OCI-LY1 (cell line): ENCODE measurements around the gene FADS2.

Experiments
- H2AFZ ChIP-seq: fragments of 200-600 bp; sonication (generic), shearing (Covaris generic); 2 replicates; pipeline ENCODE4 v1.6.0; 2014; ENCODE audit warnings: antibody characterized with exemption, mild to moderate bottlenecking, low read length
- H3F3A ChIP-seq: fragments of 200-600 bp; sonication (generic), shearing (Covaris generic); 2 replicates; pipeline ENCODE4 v1.6.0; 2014; ENCODE audit warnings: mild to moderate bottlenecking, antibody characterized with exemption, low read length, moderate library complexity; ENCODE audit not compliant: insufficient read depth
- H3K27ac ChIP-seq: fragments of 200-600 bp; sonication (generic); 2 replicates; pipeline ENCODE4 v1.5.1; 2014; ENCODE audit warnings: low read length, mixed run types, mild to moderate bottlenecking, low read depth; ENCODE audit not compliant: poor library complexity, severe bottlenecking
- H3K27me3 ChIP-seq: fragments of 200-600 bp; sonication (generic); 2 replicates; pipeline ENCODE4 v1.6.0; 2014; ENCODE audit warnings: antibody characterized with exemption, mild to moderate bottlenecking, low read length, moderate library complexity; ENCODE audit not compliant: insufficient read depth
- H3K36me3 ChIP-seq: fragments of 200-600 bp; sonication (generic); 2 replicates; pipeline ENCODE4 v1.6.1; 2014; ENCODE audit warnings: mild to moderate bottlenecking, antibody characterized with exemption, low read length, moderate library complexity, mixed read lengths; ENCODE audit not compliant: insufficient read depth
- H3K4me1 ChIP-seq: fragments of 200-600 bp; sonication (generic); 2 replicates; pipeline ENCODE4 v1.5.1; 2014; ENCODE audit warnings: mild to moderate bottlenecking, low read length, moderate library complexity; ENCODE audit not compliant: insufficient read depth, severe bottlenecking
- H3K4me2 ChIP-seq: fragments of 200-600 bp; sonication (generic), shearing (Covaris generic); 2 replicates; pipeline ENCODE4 v1.6.1; 2014; ENCODE audit warnings: low read length
- H3K4me3 ChIP-seq: fragments of 200-600 bp; sonication (generic); 2 replicates; pipeline ENCODE4 v1.5.1; 2014; ENCODE audit warnings: low read length, low read depth, mild to moderate bottlenecking, mixed read lengths; ENCODE audit not compliant: poor library complexity, severe bottlenecking
- H3K79me2 ChIP-seq: fragments of 200-600 bp; shearing (Covaris generic); 2 replicates; pipeline ENCODE4 v1.6.1; 2016; ENCODE audit warnings: mixed run types, low read length, mixed read lengths; ENCODE audit not compliant: insufficient read depth
- H3K9ac ChIP-seq: fragments of 200-600 bp; sonication (generic), shearing (Covaris generic); 2 replicates; pipeline ENCODE4 v1.6.1; 2014; ENCODE audit warnings: mild to moderate bottlenecking, low read length, mixed read lengths
- H3K9me2 ChIP-seq: fragments of 200-600 bp; sonication (generic), shearing (Covaris generic); 2 replicates; pipeline ENCODE4 v1.6.1; 2014; ENCODE audit warnings: low read depth, mild to moderate bottlenecking, low read length, mixed read lengths
- H3K9me3 ChIP-seq: fragments of 200-600 bp; shearing (Covaris generic); 2 replicates; pipeline ENCODE4 v1.6.1; 2014; ENCODE audit warnings: low read length, mixed read lengths
- H4K20me1 ChIP-seq: fragments of 200-600 bp; sonication (generic), shearing (Covaris generic); 2 replicates; pipeline ENCODE4 v1.6.0; 2016; ENCODE audit warnings: mild to moderate bottlenecking, low read length; ENCODE audit not compliant: insufficient read depth
- EZH2 ChIP-seq: fragments of 200-600 bp; sonication (generic), shearing (Covaris generic); IDR thresholded peaks from 2 replicates; pipeline ENCODE4 v1.8.0; 2017; ENCODE audit warnings: borderline replicate concordance, mixed run types, mild to moderate bottlenecking, antibody characterized with exemption, low read length, moderate library complexity, mixed read lengths
- TF ChIP-seq, protein P1 (sequence below): fragments of 200-600 bp; sonication (generic), shearing (Covaris generic); IDR thresholded peaks from 2 replicates; pipeline ENCODE4 v1.5.1; 2017; ENCODE audit warnings: mild to moderate bottlenecking, antibody characterized with exemption, low read length, moderate library complexity, mixed read lengths

Gene FADS2

GRCh38 chr11:61811831-61812230, 16.3 kb upstream of the FADS2 start:
- Histone ChIP-seq H3K4me1 (peaks cover 19% of the 10 kb centered on the region), H2AFZ (no peak overlapping the region), H3K36me3 (peaks cover 40% of the 10 kb centered on the region), H3K27ac (no peak overlapping the region), H3K4me2 (no peak overlapping the region), H3K9me3 (no peaks in the 10 kb centered on the region), H3F3A (no peaks in the 10 kb centered on the region), H4K20me1 (no peaks in the 10 kb centered on the region), H3K9me2 (no peaks in the 10 kb centered on the region), H3K27me3 (no peaks in the 10 kb centered on the region), H3K4me3 (no peak overlapping the region), H3K79me2 (no peaks in the 10 kb centered on the region), H3K9ac (no peak overlapping the region)
- TF ChIP-seq, protein P1, sequence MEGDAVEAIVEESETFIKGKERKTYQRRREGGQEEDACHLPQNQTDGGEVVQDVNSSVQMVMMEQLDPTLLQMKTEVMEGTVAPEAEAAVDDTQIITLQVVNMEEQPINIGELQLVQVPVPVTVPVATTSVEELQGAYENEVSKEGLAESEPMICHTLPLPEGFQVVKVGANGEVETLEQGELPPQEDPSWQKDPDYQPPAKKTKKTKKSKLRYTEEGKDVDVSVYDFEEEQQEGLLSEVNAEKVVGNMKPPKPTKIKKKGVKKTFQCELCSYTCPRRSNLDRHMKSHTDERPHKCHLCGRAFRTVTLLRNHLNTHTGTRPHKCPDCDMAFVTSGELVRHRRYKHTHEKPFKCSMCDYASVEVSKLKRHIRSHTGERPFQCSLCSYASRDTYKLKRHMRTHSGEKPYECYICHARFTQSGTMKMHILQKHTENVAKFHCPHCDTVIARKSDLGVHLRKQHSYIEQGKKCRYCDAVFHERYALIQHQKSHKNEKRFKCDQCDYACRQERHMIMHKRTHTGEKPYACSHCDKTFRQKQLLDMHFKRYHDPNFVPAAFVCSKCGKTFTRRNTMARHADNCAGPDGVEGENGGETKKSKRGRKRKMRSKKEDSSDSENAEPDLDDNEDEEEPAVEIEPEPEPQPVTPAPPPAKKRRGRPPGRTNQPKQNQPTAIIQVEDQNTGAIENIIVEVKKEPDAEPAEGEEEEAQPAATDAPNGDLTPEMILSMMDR: no peak
- no peak for TF ChIP-seq EZH2

- Histone ChIP-seq H3K79me2 (no peaks in the 10 kb centered on the region), H3F3A (no peaks in the 10 kb centered on the region), H3K27ac (no peak overlapping the region), H3K4me2 (no peak overlapping the region), H3K4me1 (peaks cover 19% of the 10 kb centered on the region), H3K9ac (no peak overlapping the region), H3K27me3 (no peaks in the 10 kb centered on the region), H3K36me3 (peaks cover 38% of the 10 kb centered on the region), H3K9me2 (no peaks in the 10 kb centered on the region), H2AFZ (no peak overlapping the region), H3K4me3 (no peak overlapping the region), H4K20me1 (no peaks in the 10 kb centered on the region), H3K9me3 (no peaks in the 10 kb centered on the region)
- TF ChIP-seq, protein P1: no peak
- TF ChIP-seq EZH2: no peak
Measured at GRCh38 chr11:61812736-61813411, 15.2 kb upstream of the FADS2 start.

DNA sequence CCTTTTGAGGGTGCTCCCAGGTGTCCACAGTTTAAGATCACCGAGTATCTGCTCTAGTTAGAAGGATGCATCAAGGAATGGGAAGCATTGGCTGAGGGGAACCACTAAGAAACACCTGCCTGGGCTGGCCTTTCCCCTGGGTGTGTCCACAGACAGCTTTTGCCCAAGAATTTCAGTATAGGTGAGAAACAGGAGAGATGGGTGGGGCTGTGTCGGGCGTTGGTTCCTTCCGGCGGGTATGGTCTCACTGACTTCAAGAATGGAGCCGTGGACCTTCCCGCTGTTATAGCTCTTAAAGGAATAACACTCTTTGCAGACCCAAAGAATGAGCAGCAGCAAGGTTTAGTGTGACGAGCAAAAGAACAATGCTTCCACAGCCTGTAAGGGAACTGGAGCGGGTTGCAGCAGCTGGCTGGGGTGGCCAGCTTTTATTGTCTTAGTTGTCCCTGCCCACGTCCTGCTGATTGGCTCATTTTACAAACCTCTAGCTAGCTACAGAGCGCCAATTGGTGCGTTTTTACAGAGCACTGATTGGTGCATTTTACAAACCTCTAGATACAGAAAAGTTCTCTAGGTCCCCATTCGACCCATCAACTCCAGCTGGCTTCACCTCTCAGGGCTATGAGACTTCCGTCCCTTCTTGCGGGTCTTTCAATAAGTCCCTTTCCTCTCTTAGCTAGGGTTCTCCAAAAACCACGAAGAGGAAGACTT, 13.7 kb upstream of the FADS2 start:
- Histone ChIP-seq H3K36me3 (peaks cover 30% of the 10 kb centered on the region), H2AFZ (no peak overlapping the region), H3K4me2 (peak overlapping the region; percentile 91), H3K9ac (peak overlapping the region; percentile 78; the same call in 1 of the 2 replicates), H3K27ac (peak overlapping the region; percentile 73), H3K9me3 (no peaks in the 10 kb centered on the region), H3K27me3 (no peaks in the 10 kb centered on the region), H3K4me1 (peaks cover 19% of the 10 kb centered on the region), H3F3A (no peaks in the 10 kb centered on the region), H3K4me3 (peak overlapping the region; percentile 70), H3K79me2 (no peaks in the 10 kb centered on the region), H4K20me1 (no peaks in the 10 kb centered on the region), H3K9me2 (no peaks in the 10 kb centered on the region)
- no peak for TF ChIP-seq EZH2
- TF ChIP-seq, protein P1: no peak
